Liver (tissue), 9 donors: ENCODE results near the gene XPNPEP1. TPM values are rescaled to one million over a fixed set of nuclear protein-coding genes. Genes with fewer than 3 reads are reported as not detected.

Experiments
- DNase-seq: peaks from one replicate; pipeline ENCODE4 v3.0.0-alpha.2; 2017; ENCODE audit warnings: low spot score
- H3K27ac ChIP-seq, 2 donors: one replicate each; pipeline ENCODE4 v1.7.0; 2013; ENCODE audit warnings: inconsistent platforms in 2 of 2, low read length in 2 of 2, control low read depth in 1 of 2, low read depth in 1 of 2, mild to moderate bottlenecking in 1 of 2
- H3K27me3 ChIP-seq, 4 donors: one replicate each; pipeline versions ENCODE4 v1.6.1 to v1.7.0; 2013; ENCODE audit warnings: low read length in 3 of 4, inconsistent platforms in 1 of 4, mild to moderate bottlenecking in 1 of 4, moderate library complexity in 1 of 4; ENCODE audit not compliant: control insufficient read depth in 4 of 4, insufficient read depth in 4 of 4
- H3K36me3 ChIP-seq, 4 donors: one replicate each; pipeline versions ENCODE4 v1.6.1 to v1.7.0; 2013; ENCODE audit warnings: low read length in 3 of 4, mild to moderate bottlenecking in 3 of 4, low read depth in 1 of 4, moderate library complexity in 1 of 4; ENCODE audit not compliant: control insufficient read depth in 4 of 4, insufficient read depth in 3 of 4
- H3K4me1 ChIP-seq, 4 donors: one replicate each; pipeline versions ENCODE4 v1.6.1 to v1.7.0; 2013; ENCODE audit warnings: low read length in 3 of 4, mild to moderate bottlenecking in 3 of 4, moderate library complexity in 1 of 4; ENCODE audit not compliant: control insufficient read depth in 4 of 4, insufficient read depth in 4 of 4
- H3K4me3 ChIP-seq, 3 donors: one replicate each; pipeline versions ENCODE4 v1.6.1 to v1.7.0; 2013; ENCODE audit warnings: low read length in 3 of 3, control low read depth in 1 of 3, low read depth in 1 of 3, mild to moderate bottlenecking in 1 of 3
- H3K9ac ChIP-seq, 2 donors: one replicate each; pipeline ENCODE4 v1.7.0; 2013; ENCODE audit warnings: low read length in 2 of 2, mild to moderate bottlenecking in 2 of 2, moderate library complexity in 2 of 2, control low read depth in 1 of 2, low read depth in 1 of 2
- H3K9me3 ChIP-seq, 4 donors: one replicate each; pipeline versions ENCODE4 v1.6.1 to v1.7.0; 2013; ENCODE audit warnings: low read length in 3 of 4; ENCODE audit not compliant: control insufficient read depth in 4 of 4
- ATF3 ChIP-seq: IDR thresholded peaks from 2 replicates; pipeline ENCODE4 v1.6.1; 2016; ENCODE audit warnings: antibody characterized with exemption
- CTCF ChIP-seq: fragments of 150-350 bp; IDR thresholded peaks from 2 replicates; pipeline ENCODE4 v1.5.1; 2017; ENCODE audit warnings: improper control_type of control experiment, low read depth, low read length; ENCODE audit not compliant: missing input control
- EGR1 ChIP-seq, 2 donors: IDR thresholded peaks; 2 replicates each; pipeline ENCODE4 v1.6.1; 2016 to 2018; ENCODE audit warnings: antibody characterized with exemption in 2 of 2, low read depth in 2 of 2
- FOXA1 ChIP-seq: IDR thresholded peaks from 2 replicates; pipeline ENCODE4 v1.6.1; 2016; ENCODE audit warnings: antibody characterized with exemption
- FOXA2 ChIP-seq: IDR thresholded peaks from 2 replicates; pipeline ENCODE4 v1.6.1; 2016; ENCODE audit warnings: antibody characterized with exemption
- GABPA ChIP-seq, 2 donors: IDR thresholded peaks in 1 of 2; conservative IDR thresholded peaks in 1 of 2; 2 replicates each; pipeline ENCODE4 v1.6.1; 2016; ENCODE audit warnings: antibody characterized with exemption in 2 of 2, mild to moderate bottlenecking in 1 of 2, moderate library complexity in 1 of 2
- HNF4A ChIP-seq, 2 donors: conservative IDR thresholded peaks; 2 replicates each; pipeline ENCODE4 v1.6.1; 2016; ENCODE audit warnings: antibody characterized with exemption in 2 of 2, mild to moderate bottlenecking in 2 of 2
- HNF4G ChIP-seq: IDR thresholded peaks from 2 replicates; pipeline ENCODE4 v1.6.1; 2016; ENCODE audit warnings: antibody characterized with exemption
- JUND ChIP-seq, 2 donors: IDR thresholded peaks; 2 replicates each; pipeline ENCODE4 v1.6.1; 2016; ENCODE audit warnings: antibody characterized with exemption in 2 of 2
- MAX ChIP-seq: IDR thresholded peaks from 2 replicates; pipeline ENCODE4 v1.6.1; 2016; ENCODE audit warnings: antibody characterized with exemption
- NR2F2 ChIP-seq: IDR thresholded peaks from 2 replicates; pipeline ENCODE4 v1.6.1; 2016; ENCODE audit warnings: antibody characterized with exemption
- RAD21 ChIP-seq, 2 donors: IDR thresholded peaks; 2 replicates each; pipeline ENCODE4 v1.6.1; 2016; ENCODE audit warnings: antibody characterized with exemption in 2 of 2, mild to moderate bottlenecking in 2 of 2
- REST ChIP-seq: IDR thresholded peaks from 2 replicates; pipeline ENCODE4 v1.6.1; 2016; ENCODE audit warnings: antibody characterized with exemption, mild to moderate bottlenecking
- RXRA ChIP-seq, 2 donors: IDR thresholded peaks; 2 replicates each; pipeline ENCODE4 v1.6.1; 2017 to 2018; ENCODE audit warnings: antibody characterized with exemption in 2 of 2, mild to moderate bottlenecking in 1 of 2
- SP1 ChIP-seq: IDR thresholded peaks from 2 replicates; pipeline ENCODE4 v1.6.1; 2018; ENCODE audit warnings: antibody characterized with exemption, mild to moderate bottlenecking
- TAF1 ChIP-seq: conservative IDR thresholded peaks from 2 replicates; pipeline ENCODE4 v1.6.1; 2016; ENCODE audit warnings: antibody characterized with exemption, mild to moderate bottlenecking
- YY1 ChIP-seq: IDR thresholded peaks from 2 replicates; pipeline ENCODE4 v1.6.1; 2016; ENCODE audit warnings: antibody characterized with exemption, mild to moderate bottlenecking
- ZBTB33 ChIP-seq: IDR thresholded peaks from 2 replicates; pipeline ENCODE4 v1.6.1; 2016; ENCODE audit warnings: antibody characterized with exemption
- WGBS: extraction: QIAGEN DNeasy Blood & Tissue Kit; methylation state at CpG from one replicate; pipeline ENCODE4 v1.1.7; 2013; 5-methylcytosine and 5-hydroxymethylcytosine counted together
- polyA plus RNA-seq, 2 donors: library from polyadenylated mRNA; stranded (reverse) in 1 of 2; unstranded in 1 of 2; fragments of 200-250 nt in 1 of 2; fragments of >200 nt in 1 of 2; fragmentation: Nextera tagmentation in 1 of 2; extraction: Ambion mirVana in 1 of 2; gene quantifications; one replicate each; pipeline versions ENCODE4 v1.2.1 to v1.2.3, GENCODE V29; 2013 to 2015
- total RNA-seq, 2 donors: library from RNA; depleted of rRNA; stranded (reverse); fragments of >200 nt; gene quantifications; one replicate each; pipeline ENCODE4 v1.2.3, GENCODE V29; 2014
- donor health status: healthy.
- donor health status: healthy.
- donor health status: healthy.
- donor health status: healthy.
- donor health status: healthy.

Gene XPNPEP1
- total and polyA plus RNA-seq, 4 donors: 9.1 to 38.1 (median 27.3) TPM

- Histone ChIP-seq H3K4me1 (peaks cover 3 to 18% (median 11%) of the 10 kb centered on the region in 4 donors), H3K9ac (no peak overlapping the region), H3K36me3 (peaks cover 0 to 13% (median 9%) of the 10 kb centered on the region in 4 donors), H3K9me3 (no peaks in the 10 kb centered on the region), H3K27ac (no peak overlapping the region), H3K27me3 (no peaks in the 10 kb centered on the region), H3K4me3 (no peak overlapping the region)
- DNase-seq: no peak
- TF ChIP-seq EGR1 (IDR thresholded peaks at IDR 0.05; ENCODE audit: low read depth in 2 of 2): no peak
- TF ChIP-seq HNF4A (conservative IDR thresholded peaks at IDR 0.05): no peak
- no peak for TF ChIP-seq TAF1
- TF ChIP-seq HNF4G: no peak
- no peak for TF ChIP-seq FOXA2
- no peak for TF ChIP-seq REST
- TF ChIP-seq MAX: no peak
- no peak for TF ChIP-seq JUND (IDR thresholded peaks at IDR 0.05)
- TF ChIP-seq FOXA1: no peak
- TF ChIP-seq RAD21 (IDR thresholded peaks at IDR 0.05): no peak
- no peak for TF ChIP-seq CTCF
- TF ChIP-seq RXRA (IDR thresholded peaks at IDR 0.05): no peak
- TF ChIP-seq GABPA (IDR thresholded peaks at IDR 0.05 in 1 of 2, conservative IDR thresholded peaks at IDR 0.05 in 1 of 2): no peak
- TF ChIP-seq YY1: no peak
- no peak for TF ChIP-seq NR2F2
- TF ChIP-seq ZBTB33: no peak
- no peak for TF ChIP-seq SP1
- no peak for TF ChIP-seq ATF3
- 90% methylated on average over 7 of the region's 7 CpGs for WGBS
Observed at GRCh38 chr10:109902992-109903947, 20.0 kb downstream of the XPNPEP1 start.
